ENCODE results near the gene NME7. TPM values are rescaled to one million over a fixed set of nuclear protein-coding genes. Genes with fewer than 3 reads are reported as not detected.

Gene NME7
- polyA plus RNA-seq, 1 experiment, result 7.5 TPM

DNA sequence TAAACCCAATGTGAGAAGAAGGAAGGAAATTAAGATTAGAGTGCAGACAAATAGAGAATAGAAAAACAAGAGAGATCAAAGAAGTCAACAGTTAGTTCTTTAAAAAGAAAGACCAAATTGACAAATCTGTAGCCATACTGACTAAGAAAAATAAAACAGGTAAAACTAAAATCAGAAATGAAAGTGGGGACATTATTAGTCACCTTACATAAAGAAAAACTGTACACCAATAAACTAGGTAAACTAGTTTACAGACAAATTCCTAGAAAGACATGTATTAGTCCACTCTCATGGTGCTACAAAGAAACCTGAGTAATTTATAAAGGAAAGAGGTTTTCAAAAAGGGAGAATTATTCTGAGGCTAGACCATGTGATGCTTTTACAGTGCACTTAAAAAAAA lies 22.7 kb upstream of the NME7 start:
- no peak for DNase-seq (ENCODE audit: low read depth)
- ChIA-PET CTCF (no interaction called here), POLR2A (interaction anchor here (0.6 kb wide), 1 partner anchor 121 kb away, joined by 3 read pairs; no protein-coding TSS in a partner anchor)
- Histone ChIP-seq H3K36me3 (ENCODE audit: control insufficient read depth, insufficient read depth, low read length) (peaks cover 4% of the 10 kb centered on the region), H3K4me3 (ENCODE audit: low read depth, low read length) (no peak overlapping the region), H3K27me3 (ENCODE audit: control insufficient read depth, insufficient read depth, low read length) (no peaks in the 10 kb centered on the region)
- TF ChIP-seq, protein P1, sequence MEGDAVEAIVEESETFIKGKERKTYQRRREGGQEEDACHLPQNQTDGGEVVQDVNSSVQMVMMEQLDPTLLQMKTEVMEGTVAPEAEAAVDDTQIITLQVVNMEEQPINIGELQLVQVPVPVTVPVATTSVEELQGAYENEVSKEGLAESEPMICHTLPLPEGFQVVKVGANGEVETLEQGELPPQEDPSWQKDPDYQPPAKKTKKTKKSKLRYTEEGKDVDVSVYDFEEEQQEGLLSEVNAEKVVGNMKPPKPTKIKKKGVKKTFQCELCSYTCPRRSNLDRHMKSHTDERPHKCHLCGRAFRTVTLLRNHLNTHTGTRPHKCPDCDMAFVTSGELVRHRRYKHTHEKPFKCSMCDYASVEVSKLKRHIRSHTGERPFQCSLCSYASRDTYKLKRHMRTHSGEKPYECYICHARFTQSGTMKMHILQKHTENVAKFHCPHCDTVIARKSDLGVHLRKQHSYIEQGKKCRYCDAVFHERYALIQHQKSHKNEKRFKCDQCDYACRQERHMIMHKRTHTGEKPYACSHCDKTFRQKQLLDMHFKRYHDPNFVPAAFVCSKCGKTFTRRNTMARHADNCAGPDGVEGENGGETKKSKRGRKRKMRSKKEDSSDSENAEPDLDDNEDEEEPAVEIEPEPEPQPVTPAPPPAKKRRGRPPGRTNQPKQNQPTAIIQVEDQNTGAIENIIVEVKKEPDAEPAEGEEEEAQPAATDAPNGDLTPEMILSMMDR (IDR thresholded peaks at IDR 0.05; ENCODE audit: insufficient read depth, low read depth, low read length), result no peak

- DNase-seq (ENCODE audit: low read depth), result no peak
- ChIA-PET POLR2A (no interaction called here), CTCF (no interaction called here)
- TF ChIP-seq, protein P1 (IDR thresholded peaks at IDR 0.05; ENCODE audit: insufficient read depth, low read depth, low read length), result no peak
- no peaks in the 10 kb centered on the region for H3K27me3 ChIP-seq (ENCODE audit: control insufficient read depth, insufficient read depth, low read length)
- H3K4me3 ChIP-seq (ENCODE audit: low read depth, low read length), result no peak overlapping the region
- peaks cover 7% of the 10 kb centered on the region for H3K36me3 ChIP-seq (ENCODE audit: control insufficient read depth, insufficient read depth, low read length)
Observed at GRCh38 chr1:169387399-169387798, 19.8 kb upstream of the NME7 start.

- POLR2A ChIA-PET, result interaction anchor here (0.5 kb wide), 1 partner anchor 10 kb away, joined by 10 read pairs; no protein-coding TSS in a partner anchor
- CTCF ChIA-PET, result no interaction called here
- DNase-seq (ENCODE audit: low read depth), result no peak
- TF ChIP-seq, protein P1 (IDR thresholded peaks at IDR 0.05; ENCODE audit: insufficient read depth, low read depth, low read length), result no peak
- Histone ChIP-seq H3K36me3 (ENCODE audit: control insufficient read depth, insufficient read depth, low read length) (peaks cover 3% of the 10 kb centered on the region), H3K4me3 (ENCODE audit: low read depth, low read length) (no peak overlapping the region), H3K27me3 (ENCODE audit: control insufficient read depth, insufficient read depth, low read length) (no peaks in the 10 kb centered on the region)
Observed at GRCh38 chr1:169383449-169383848, 15.9 kb upstream of the NME7 start.

DNA sequence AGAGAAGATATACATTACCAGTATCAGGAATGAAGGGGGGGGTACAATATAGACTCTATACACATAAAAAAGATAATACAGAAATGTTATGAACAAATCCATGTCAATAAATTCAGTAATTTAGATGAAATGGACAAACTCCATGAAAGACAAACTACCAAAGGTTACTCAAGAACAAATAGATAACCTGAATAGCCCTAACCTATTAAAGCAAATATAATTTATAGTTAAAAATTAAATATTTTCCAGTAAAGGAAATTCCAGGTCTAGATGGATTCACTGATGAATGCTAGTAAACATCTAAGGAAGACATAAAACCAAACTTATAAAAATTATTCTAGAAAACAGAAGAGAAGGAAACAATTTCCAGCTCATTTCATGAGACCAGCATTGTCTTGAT lies 13.6 kb upstream of the NME7 start:
- TF ChIP-seq, protein P1 (IDR thresholded peaks at IDR 0.05; ENCODE audit: insufficient read depth, low read depth, low read length), result no peak
- CTCF ChIA-PET, result interaction anchor here (1.3 kb wide), 1 partner anchor 14 kb away, joined by 4 read pairs; no protein-coding TSS in a partner anchor
- no peak for DNase-seq (ENCODE audit: low read depth)
- Histone ChIP-seq H3K36me3 (ENCODE audit: control insufficient read depth, insufficient read depth, low read length) (peaks cover 3% of the 10 kb centered on the region), H3K27me3 (ENCODE audit: control insufficient read depth, insufficient read depth, low read length) (no peaks in the 10 kb centered on the region), H3K4me3 (ENCODE audit: low read depth, low read length) (no peak overlapping the region)
- POLR2A ChIA-PET, result no interaction called here

- Histone ChIP-seq H3K27me3 (ENCODE audit: control insufficient read depth, insufficient read depth, low read length) (no peaks in the 10 kb centered on the region), H3K36me3 (ENCODE audit: control insufficient read depth, insufficient read depth, low read length) (peaks cover 2% of the 10 kb centered on the region), H3K4me3 (ENCODE audit: low read depth, low read length) (no peak overlapping the region)
- ChIA-PET POLR2A (no interaction called here), CTCF (interaction anchor here (1.4 kb wide), 1 partner anchor 768 kb away, joined by 4 read pairs; no protein-coding TSS in a partner anchor)
- TF ChIP-seq, protein P1 (IDR thresholded peaks at IDR 0.05; ENCODE audit: insufficient read depth, low read depth, low read length), result no peak
- DNase-seq (ENCODE audit: low read depth), result no peak
Observed at GRCh38 chr1:169371404-169371803, 3.8 kb upstream of the NME7 start.
